BJ (cell line): ENCODE results near the gene FAM200B. TPM values are rescaled to one million over a fixed set of nuclear protein-coding genes. Genes with fewer than 3 reads are reported as not detected.

Experiments
- CTCF ChIA-PET: fragments of 350-600 bp; formaldehyde crosslinking; extraction: SDS; loops from one replicate; lab custom pipeline; 2021; ENCODE audit warnings: antibody characterized with exemption, inconsistent platforms; lab: Yijun Ruan, JAX
- POLR2A ChIA-PET: fragments of 300-600 bp; sonication (Branson Sonifier 250); formaldehyde crosslinking; extraction: SDS; loops from one replicate; lab custom pipeline; 2021; ENCODE audit warnings: antibody characterized with exemption; lab: Charles Lee
- DNase-seq: peaks from one replicate; pipeline ENCODE4 v3.0.0-alpha.2; 2011; ENCODE audit warnings: low read depth
- H3K27me3 ChIP-seq: 2 replicates; pipeline ENCODE4 v1.6.0; 2011; ENCODE audit warnings: low read length; ENCODE audit not compliant: control insufficient read depth, insufficient read depth
- H3K36me3 ChIP-seq: 2 replicates; pipeline ENCODE4 v1.5.1; 2011; ENCODE audit warnings: low read length; ENCODE audit not compliant: control insufficient read depth, insufficient read depth
- H3K4me3 ChIP-seq: 2 replicates; pipeline ENCODE4 v1.5.1; 2011; ENCODE audit warnings: low read depth, mild to moderate bottlenecking, control low read depth, low read length
- polyA plus RNA-seq: library from polyadenylated mRNA; depleted of rRNA; stranded (reverse); fragments of >200 nt; gene quantifications from 2 replicates; pipeline ENCODE4 v1.2.3, GENCODE V29; 2011
- TF ChIP-seq, protein P1 (sequence below): IDR thresholded peaks from 2 replicates; pipeline ENCODE4 v1.5.1; 2011; ENCODE audit warnings: low read depth, mild to moderate bottlenecking, control low read depth, inconsistent platforms, low read length, moderate library complexity; ENCODE audit not compliant: insufficient read depth

FAM200B gene
- polyA plus RNA-seq, 1 experiment: 19.5 TPM

DNA sequence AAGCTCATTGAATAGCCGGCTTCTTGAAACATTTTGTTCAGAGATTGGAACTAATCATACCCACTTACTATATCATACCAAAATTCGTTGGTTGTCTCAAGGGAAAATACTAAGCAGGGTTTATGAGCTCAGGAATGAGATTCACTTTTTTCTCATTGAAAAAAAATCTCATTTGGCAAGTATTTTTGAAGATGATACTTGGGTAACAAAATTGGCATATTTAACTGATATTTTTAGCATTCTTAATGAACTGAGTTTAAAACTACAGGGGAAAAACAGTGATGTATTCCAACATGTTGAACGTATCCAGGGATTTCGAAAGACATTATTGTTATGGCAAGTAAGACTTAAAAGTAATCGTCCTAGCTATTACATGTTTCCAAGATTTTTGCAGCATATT is 6.4 kb downstream of the FAM200B start:
- CTCF ChIA-PET: interaction anchor here (0.8 kb wide), 1 partner anchor 15 kb away, joined by 3 read pairs; no protein-coding TSS in a partner anchor
- TF ChIP-seq, protein P1, sequence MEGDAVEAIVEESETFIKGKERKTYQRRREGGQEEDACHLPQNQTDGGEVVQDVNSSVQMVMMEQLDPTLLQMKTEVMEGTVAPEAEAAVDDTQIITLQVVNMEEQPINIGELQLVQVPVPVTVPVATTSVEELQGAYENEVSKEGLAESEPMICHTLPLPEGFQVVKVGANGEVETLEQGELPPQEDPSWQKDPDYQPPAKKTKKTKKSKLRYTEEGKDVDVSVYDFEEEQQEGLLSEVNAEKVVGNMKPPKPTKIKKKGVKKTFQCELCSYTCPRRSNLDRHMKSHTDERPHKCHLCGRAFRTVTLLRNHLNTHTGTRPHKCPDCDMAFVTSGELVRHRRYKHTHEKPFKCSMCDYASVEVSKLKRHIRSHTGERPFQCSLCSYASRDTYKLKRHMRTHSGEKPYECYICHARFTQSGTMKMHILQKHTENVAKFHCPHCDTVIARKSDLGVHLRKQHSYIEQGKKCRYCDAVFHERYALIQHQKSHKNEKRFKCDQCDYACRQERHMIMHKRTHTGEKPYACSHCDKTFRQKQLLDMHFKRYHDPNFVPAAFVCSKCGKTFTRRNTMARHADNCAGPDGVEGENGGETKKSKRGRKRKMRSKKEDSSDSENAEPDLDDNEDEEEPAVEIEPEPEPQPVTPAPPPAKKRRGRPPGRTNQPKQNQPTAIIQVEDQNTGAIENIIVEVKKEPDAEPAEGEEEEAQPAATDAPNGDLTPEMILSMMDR: no peak
- no peaks in the 10 kb centered on the region for H3K27me3 ChIP-seq
- no peaks in the 10 kb centered on the region for H3K36me3 ChIP-seq
- no peak overlapping the region for H3K4me3 ChIP-seq
- POLR2A ChIA-PET: no interaction called here
- no peak for DNase-seq

DNA sequence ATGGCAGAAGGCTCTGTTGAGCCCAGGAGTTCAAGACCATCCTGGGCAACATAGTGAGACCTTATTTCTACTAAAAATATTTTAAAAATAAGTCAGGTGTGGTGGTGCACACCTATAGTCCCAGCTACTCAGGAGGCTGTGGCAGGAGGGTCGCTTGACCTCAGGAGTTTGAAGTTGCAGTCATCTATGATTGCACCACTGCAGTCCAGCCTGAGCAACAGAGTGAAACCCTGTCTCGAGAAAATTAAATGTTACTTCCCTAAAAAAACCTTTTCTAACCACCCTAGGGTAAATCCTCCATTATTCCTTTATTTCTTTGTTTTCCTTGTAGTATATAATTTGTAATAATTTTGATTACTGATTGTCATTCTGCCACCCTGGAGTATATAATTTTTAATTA is 7.9 kb downstream of the FAM200B start:
- TF ChIP-seq, protein P1: no peak
- Histone ChIP-seq H3K4me3 (no peak overlapping the region), H3K36me3 (no peaks in the 10 kb centered on the region), H3K27me3 (no peaks in the 10 kb centered on the region)
- ChIA-PET POLR2A (no interaction called here), CTCF (no interaction called here)
- no peak for DNase-seq

DNA sequence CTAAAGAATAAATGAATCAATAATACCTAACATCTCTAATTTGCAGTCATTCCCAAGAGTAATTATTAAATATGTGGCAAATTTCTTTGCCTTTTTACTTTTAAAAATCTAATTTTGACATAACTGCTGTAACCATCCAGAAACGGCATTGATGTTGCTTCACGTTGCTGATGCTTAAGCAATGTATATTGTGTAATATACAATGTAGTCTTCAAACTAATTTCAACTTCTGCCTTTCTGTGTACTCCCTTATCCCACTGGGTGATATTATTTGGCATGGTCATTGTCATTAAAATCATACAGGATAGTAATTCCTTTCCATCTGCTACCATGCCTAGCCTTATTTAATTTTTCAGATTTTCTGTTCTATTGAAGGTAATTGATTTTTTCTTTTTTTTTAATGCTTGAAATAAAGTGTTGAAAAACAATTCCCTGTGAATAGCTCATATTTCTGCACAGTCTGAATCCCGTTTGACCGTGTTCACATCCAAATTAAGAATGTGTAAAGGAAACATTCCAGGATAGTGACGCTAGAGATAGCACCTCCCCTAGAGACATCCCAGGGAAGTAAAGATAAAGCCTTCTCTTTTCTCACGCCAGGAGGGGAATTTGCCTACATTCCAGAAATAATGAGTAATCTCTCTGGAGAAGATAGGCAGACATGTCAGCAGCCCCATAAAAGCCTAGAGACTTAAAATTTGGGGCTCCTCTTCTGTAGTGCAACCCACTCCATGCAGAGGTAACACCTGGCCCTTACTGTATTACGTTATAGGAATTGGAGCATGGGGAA is 8.6 kb downstream of the FAM200B start:
- CTCF ChIA-PET: interaction anchor here (0.7 kb wide), 1 partner anchor 219 kb away, joined by 3 read pairs; no protein-coding TSS in a partner anchor
- H3K4me3 ChIP-seq: no peak overlapping the region
- peak; percentile 78 for DNase-seq
- H3K27me3 ChIP-seq: no peaks in the 10 kb centered on the region
- POLR2A ChIA-PET: interaction anchor here (0.6 kb wide), 1 partner anchor 517 kb away, joined by 5 read pairs; no protein-coding TSS in a partner anchor
- H3K36me3 ChIP-seq: no peaks in the 10 kb centered on the region
- TF ChIP-seq, protein P1: no peak

DNA sequence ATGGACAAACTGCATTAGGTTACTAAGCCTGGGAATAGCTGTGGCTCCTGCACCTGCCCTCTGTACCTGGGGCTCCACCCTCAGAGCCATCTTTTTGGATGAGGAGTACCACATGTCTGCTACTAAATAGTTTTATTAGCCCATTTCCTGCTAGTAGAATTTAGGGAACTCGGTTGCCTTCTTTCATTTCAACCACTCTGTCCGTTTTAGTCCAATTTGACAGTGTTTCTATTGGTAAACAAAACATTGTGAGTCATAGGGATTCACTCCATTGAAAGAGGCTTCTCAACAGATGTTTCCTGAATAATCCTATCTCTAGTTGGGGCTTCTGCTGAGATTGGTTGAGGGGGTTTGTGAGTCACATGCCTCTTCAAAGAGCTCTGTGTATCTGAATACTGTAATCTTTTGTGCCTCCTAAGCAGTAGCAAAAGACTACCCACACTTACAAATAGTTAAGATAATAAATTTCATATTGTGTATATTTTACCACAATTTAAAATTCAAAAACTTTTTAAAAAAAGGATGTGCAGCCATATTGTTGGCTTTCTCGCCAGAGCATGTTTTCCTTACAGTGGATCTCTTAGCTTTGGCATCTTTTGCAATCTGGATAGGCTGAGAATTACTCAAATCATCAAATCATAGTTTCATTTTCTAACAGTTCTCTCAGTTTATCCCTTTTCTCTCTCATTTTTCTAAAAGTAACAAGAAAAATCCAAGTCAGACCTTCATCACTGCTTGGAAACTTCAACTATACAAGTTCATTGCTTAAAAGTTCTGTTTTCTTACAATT is 9.9 kb downstream of the FAM200B start:
- ChIA-PET CTCF (no interaction called here), POLR2A (no interaction called here)
- DNase-seq: no peak
- H3K4me3 ChIP-seq: no peak overlapping the region
- no peaks in the 10 kb centered on the region for H3K36me3 ChIP-seq
- TF ChIP-seq, protein P1: no peak
- no peaks in the 10 kb centered on the region for H3K27me3 ChIP-seq

DNA sequence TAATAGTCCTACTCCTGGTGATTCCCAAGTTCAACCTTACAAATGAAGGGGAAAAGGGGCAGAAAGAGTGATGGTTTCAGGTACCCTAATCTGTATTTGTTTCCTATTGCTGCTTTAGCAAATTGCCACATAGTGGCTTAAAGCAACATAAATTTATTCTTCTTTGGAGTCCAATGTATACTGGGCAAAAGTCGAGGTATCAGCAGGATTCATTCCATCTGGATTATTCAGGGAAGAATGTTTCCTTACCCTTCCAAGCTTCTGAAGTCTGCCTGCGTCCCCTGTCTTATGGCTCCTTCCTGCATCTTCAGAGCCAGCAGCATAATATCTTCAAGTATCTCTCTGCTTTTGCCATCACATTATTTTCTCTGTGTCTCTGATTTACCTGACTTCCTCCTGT is 11.0 kb downstream of the FAM200B start:
- ChIA-PET POLR2A (no interaction called here), CTCF (no interaction called here)
- Histone ChIP-seq H3K36me3 (no peaks in the 10 kb centered on the region), H3K4me3 (no peak overlapping the region), H3K27me3 (no peaks in the 10 kb centered on the region)
- no peak for DNase-seq
- TF ChIP-seq, protein P1: no peak
